K562 (cell line): ENCODE measurements around the gene TOR1A. TPM values are rescaled to one million over a fixed set of nuclear protein-coding genes. Genes with fewer than 3 reads are reported as not detected.
A peak's percentile ranks its signal among the peaks of the same experiment; 100 is the strongest.

Source experiments
- CREBBP ChIP-seq: IDR thresholded peaks from one replicate; pipeline ENCODE4 v1.6.1; 2012; ENCODE audit warnings: low read depth, mild to moderate bottlenecking, control low read depth, inconsistent platforms, low read length
- KLF13 ChIP-seq: fragments of 450-650 bp; IDR thresholded peaks from 2 replicates; pipeline ENCODE4 v1.6.1; 2016; ENCODE audit warnings: missing genetic modification characterization, low read depth, mild to moderate bottlenecking, missing compliant biosample characterization, moderate library complexity, borderline replicate concordance
- TOE1 ChIP-seq, 2 experiments: fragments of 450-650 bp in 1 of 2; sonication (generic) in 1 of 2; formaldehyde crosslinking in 1 of 2; IDR thresholded peaks; 2 replicates each; pipeline versions ENCODE4 v1.7.1 to v1.8.0; 2016 to 2022; ENCODE audit warnings: borderline replicate concordance in 2 of 2, mild to moderate bottlenecking in 2 of 2, antibody characterized with exemption in 1 of 2, inconsistent platforms in 1 of 2, low read depth in 1 of 2, missing genetic modification reagents in 1 of 2, moderate library complexity in 1 of 2
- polyA plus RNA-seq, 8 experiments: library from polyadenylated mRNA; depleted of rRNA in 4 of 8; stranded (reverse) in 5 of 8; unstranded in 3 of 8; fragments of >200 nt; fragmentation: Nextera tagmentation in 2 of 8; fragmentation: Illumina TruSeq in 1 of 8; extraction: Ambion mirVana in 2 of 8; extraction: Trizol in 1 of 8; gene quantifications; 2 replicates each; pipeline versions ENCODE4 v1.2.1 to v1.2.3, GENCODE V29; 2011 to 2014; ENCODE audit warnings: inconsistent platforms in 1 of 8, missing spikeins in 1 of 8
- total RNA-seq, 7 experiments: library from RNA; depleted of rRNA in 6 of 7; stranded (reverse); fragments of >200 nt in 6 of 7; fragmentation: Illumina TruSeq in 2 of 7; extraction: Trizol in 2 of 7; gene quantifications; 2 replicates each; pipeline versions ENCODE4 v1.2.1 to v1.2.3, GENCODE V29; 2011 to 2021; ENCODE audit warnings: low replicate concordance in 1 of 7
- TF ChIP-seq, protein P1 (sequence below), 2 experiments: fragments of 450-650 bp; conservative IDR thresholded peaks; 2 replicates each; pipeline ENCODE4 v1.6.1; 2017; ENCODE audit warnings: mild to moderate bottlenecking in 2 of 2, moderate library complexity in 2 of 2
- TF ChIP-seq, protein P2 (sequence below): fragments of 450-650 bp; IDR thresholded peaks from 2 replicates; pipeline ENCODE4 v1.6.1; 2016; ENCODE audit warnings: antibody characterized with exemption
- TF ChIP-seq, protein P3 (sequence below), 2 experiments: fragments of 450-650 bp in 1 of 2; IDR thresholded peaks; 2 replicates each; pipeline ENCODE4 v1.6.1; 2011 to 2017; ENCODE audit warnings: low read depth in 2 of 2, antibody characterized with exemption in 1 of 2, borderline replicate concordance in 1 of 2, low read length in 1 of 2, mild to moderate bottlenecking in 1 of 2, mixed read lengths in 1 of 2; ENCODE audit not compliant: control insufficient read depth in 1 of 2
- TF ChIP-seq, protein P4 (sequence below): fragments of 200-600 bp; sonication (generic); IDR thresholded peaks from one replicate; pipeline ENCODE4 v1.6.1; 2012; ENCODE audit warnings: mild to moderate bottlenecking, low read depth, low read length, inconsistent platforms

TOR1A gene
- total and polyA plus RNA-seq, 9 of the 15 experiments (the other 6 are each of a cell fraction or from before 2014, with no cell fraction given) = 4.5 to 85.8 (median 51.3) TPM

DNA sequence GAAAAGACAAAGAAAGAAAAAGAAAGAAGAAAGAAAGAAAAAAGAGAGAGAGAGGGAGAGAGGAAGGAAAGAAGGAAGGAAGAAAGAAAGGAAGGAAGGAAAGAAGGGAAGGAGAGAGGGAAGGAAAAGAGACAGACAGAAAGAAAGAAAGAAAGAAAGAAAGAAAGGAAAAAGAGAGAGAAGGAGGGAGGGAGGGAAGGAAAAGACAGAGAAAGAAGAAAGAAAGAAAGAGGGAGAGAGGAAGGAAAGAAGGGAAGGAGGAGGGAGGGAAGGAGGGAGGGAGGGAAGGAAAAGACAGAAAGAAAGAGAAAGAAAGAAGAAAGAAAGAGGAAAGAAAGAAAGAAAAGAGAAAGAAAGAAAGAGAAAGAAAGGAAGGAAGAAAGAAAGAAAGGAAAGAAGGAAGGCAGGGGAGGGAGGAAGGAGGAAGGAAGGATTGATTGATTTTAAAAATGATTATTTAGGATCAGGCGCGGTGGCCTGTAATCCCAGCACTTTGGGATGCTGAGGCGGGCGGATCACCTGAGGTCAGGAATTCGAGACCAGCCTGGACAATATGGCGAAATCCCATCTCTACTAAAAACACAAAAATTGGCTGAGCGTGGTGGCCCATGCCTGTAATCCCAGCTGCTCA is 44.3 kb downstream of the TOR1A start (continued):
- TF ChIP-seq, protein P1, sequence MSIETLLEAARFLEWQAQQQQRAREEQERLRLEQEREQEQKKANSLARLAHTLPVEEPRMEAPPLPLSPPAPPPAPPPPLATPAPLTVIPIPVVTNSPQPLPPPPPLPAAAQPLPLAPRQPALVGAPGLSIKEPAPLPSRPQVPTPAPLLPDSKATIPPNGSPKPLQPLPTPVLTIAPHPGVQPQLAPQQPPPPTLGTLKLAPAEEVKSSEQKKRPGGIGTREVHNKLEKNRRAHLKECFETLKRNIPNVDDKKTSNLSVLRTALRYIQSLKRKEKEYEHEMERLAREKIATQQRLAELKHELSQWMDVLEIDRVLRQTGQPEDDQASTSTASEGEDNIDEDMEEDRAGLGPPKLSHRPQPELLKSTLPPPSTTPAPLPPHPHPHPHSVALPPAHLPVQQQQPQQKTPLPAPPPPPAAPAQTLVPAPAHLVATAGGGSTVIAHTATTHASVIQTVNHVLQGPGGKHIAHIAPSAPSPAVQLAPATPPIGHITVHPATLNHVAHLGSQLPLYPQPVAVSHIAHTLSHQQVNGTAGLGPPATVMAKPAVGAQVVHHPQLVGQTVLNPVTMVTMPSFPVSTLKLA (conservative IDR thresholded peaks at IDR 0.05) = no peak
- TF ChIP-seq KLF13 = no peak
- TF ChIP-seq TOE1 (IDR thresholded peaks at IDR 0.05; ENCODE audit: borderline replicate concordance) = 0 out of 2 replicates have a peak, but pooled peaks have one; percentile 30
- no peak for TF ChIP-seq TOE1 (CRISPR knock-in tag; IDR thresholded peaks at IDR 0.05; ENCODE audit: borderline replicate concordance, low read depth)
- TF ChIP-seq, protein P2, sequence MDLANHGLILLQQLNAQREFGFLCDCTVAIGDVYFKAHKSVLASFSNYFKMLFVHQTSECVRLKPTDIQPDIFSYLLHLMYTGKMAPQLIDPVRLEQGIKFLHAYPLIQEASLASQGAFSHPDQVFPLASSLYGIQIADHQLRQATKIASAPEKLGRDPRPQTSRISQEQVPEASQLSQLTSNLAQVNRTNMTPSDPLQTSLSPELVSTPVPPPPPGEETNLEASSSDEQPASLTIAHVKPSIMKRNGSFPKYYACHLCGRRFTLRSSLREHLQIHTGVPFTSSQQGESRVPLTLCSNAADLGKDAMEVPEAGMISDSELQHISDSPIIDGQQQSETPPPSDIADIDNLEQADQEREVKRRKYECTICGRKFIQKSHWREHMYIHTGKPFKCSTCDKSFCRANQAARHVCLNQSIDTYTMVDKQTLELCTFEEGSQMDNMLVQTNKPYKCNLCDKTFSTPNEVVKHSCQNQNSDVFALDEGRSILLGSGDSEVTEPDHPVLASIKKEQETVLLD = peak; percentile 80
- TF ChIP-seq, protein P3, sequence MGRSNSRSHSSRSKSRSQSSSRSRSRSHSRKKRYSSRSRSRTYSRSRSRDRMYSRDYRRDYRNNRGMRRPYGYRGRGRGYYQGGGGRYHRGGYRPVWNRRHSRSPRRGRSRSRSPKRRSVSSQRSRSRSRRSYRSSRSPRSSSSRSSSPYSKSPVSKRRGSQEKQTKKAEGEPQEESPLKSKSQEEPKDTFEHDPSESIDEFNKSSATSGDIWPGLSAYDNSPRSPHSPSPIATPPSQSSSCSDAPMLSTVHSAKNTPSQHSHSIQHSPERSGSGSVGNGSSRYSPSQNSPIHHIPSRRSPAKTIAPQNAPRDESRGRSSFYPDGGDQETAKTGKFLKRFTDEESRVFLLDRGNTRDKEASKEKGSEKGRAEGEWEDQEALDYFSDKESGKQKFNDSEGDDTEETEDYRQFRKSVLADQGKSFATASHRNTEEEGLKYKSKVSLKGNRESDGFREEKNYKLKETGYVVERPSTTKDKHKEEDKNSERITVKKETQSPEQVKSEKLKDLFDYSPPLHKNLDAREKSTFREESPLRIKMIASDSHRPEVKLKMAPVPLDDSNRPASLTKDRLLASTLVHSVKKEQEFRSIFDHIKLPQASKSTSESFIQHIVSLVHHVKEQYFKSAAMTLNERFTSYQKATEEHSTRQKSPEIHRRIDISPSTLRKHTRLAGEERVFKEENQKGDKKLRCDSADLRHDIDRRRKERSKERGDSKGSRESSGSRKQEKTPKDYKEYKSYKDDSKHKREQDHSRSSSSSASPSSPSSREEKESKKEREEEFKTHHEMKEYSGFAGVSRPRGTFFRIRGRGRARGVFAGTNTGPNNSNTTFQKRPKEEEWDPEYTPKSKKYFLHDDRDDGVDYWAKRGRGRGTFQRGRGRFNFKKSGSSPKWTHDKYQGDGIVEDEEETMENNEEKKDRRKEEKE (IDR thresholded peaks at IDR 0.05; ENCODE audit: borderline replicate concordance in 1 of 2, control insufficient read depth in 1 of 2, low read depth in 2 of 2, low read length in 1 of 2) = 0 out of 4 replicates have a peak, but pooled peaks of 1 of the 2 experiments have one; percentile 38
- no peak for TF ChIP-seq CREBBP
- TF ChIP-seq, protein P4, sequence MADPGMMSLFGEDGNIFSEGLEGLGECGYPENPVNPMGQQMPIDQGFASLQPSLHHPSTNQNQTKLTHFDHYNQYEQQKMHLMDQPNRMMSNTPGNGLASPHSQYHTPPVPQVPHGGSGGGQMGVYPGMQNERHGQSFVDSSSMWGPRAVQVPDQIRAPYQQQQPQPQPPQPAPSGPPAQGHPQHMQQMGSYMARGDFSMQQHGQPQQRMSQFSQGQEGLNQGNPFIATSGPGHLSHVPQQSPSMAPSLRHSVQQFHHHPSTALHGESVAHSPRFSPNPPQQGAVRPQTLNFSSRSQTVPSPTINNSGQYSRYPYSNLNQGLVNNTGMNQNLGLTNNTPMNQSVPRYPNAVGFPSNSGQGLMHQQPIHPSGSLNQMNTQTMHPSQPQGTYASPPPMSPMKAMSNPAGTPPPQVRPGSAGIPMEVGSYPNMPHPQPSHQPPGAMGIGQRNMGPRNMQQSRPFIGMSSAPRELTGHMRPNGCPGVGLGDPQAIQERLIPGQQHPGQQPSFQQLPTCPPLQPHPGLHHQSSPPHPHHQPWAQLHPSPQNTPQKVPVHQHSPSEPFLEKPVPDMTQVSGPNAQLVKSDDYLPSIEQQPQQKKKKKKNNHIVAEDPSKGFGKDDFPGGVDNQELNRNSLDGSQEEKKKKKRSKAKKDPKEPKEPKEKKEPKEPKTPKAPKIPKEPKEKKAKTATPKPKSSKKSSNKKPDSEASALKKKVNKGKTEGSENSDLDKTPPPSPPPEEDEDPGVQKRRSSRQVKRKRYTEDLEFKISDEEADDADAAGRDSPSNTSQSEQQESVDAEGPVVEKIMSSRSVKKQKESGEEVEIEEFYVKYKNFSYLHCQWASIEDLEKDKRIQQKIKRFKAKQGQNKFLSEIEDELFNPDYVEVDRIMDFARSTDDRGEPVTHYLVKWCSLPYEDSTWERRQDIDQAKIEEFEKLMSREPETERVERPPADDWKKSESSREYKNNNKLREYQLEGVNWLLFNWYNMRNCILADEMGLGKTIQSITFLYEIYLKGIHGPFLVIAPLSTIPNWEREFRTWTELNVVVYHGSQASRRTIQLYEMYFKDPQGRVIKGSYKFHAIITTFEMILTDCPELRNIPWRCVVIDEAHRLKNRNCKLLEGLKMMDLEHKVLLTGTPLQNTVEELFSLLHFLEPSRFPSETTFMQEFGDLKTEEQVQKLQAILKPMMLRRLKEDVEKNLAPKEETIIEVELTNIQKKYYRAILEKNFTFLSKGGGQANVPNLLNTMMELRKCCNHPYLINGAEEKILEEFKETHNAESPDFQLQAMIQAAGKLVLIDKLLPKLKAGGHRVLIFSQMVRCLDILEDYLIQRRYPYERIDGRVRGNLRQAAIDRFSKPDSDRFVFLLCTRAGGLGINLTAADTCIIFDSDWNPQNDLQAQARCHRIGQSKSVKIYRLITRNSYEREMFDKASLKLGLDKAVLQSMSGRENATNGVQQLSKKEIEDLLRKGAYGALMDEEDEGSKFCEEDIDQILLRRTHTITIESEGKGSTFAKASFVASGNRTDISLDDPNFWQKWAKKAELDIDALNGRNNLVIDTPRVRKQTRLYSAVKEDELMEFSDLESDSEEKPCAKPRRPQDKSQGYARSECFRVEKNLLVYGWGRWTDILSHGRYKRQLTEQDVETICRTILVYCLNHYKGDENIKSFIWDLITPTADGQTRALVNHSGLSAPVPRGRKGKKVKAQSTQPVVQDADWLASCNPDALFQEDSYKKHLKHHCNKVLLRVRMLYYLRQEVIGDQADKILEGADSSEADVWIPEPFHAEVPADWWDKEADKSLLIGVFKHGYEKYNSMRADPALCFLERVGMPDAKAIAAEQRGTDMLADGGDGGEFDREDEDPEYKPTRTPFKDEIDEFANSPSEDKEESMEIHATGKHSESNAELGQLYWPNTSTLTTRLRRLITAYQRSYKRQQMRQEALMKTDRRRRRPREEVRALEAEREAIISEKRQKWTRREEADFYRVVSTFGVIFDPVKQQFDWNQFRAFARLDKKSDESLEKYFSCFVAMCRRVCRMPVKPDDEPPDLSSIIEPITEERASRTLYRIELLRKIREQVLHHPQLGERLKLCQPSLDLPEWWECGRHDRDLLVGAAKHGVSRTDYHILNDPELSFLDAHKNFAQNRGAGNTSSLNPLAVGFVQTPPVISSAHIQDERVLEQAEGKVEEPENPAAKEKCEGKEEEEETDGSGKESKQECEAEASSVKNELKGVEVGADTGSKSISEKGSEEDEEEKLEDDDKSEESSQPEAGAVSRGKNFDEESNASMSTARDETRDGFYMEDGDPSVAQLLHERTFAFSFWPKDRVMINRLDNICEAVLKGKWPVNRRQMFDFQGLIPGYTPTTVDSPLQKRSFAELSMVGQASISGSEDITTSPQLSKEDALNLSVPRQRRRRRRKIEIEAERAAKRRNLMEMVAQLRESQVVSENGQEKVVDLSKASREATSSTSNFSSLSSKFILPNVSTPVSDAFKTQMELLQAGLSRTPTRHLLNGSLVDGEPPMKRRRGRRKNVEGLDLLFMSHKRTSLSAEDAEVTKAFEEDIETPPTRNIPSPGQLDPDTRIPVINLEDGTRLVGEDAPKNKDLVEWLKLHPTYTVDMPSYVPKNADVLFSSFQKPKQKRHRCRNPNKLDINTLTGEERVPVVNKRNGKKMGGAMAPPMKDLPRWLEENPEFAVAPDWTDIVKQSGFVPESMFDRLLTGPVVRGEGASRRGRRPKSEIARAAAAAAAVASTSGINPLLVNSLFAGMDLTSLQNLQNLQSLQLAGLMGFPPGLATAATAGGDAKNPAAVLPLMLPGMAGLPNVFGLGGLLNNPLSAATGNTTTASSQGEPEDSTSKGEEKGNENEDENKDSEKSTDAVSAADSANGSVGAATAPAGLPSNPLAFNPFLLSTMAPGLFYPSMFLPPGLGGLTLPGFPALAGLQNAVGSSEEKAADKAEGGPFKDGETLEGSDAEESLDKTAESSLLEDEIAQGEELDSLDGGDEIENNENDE = no peak
